ENCODE results near the gene SSH2. TPM values are rescaled to one million over a fixed set of nuclear protein-coding genes. Genes with fewer than 3 reads are reported as not detected.

The SSH2 gene
- total and polyA plus RNA-seq, 9 of the 15 experiments (the other 6 are each of a cell fraction or from before 2014, with no cell fraction given), result 3.9 to 16.1 (median 10.2) TPM

- TF ChIP-seq MITF (IDR thresholded peaks at IDR 0.05) (no peak), ZNF551 (CRISPR knock-in tag; IDR thresholded peaks at IDR 0.05) (no peak), SP2 (IDR thresholded peaks at IDR 0.05; ENCODE audit: extremely low read depth, low read depth, low read length, poor library complexity, severe bottlenecking) (no peak), CREBBP (IDR thresholded peaks at IDR 0.05; ENCODE audit: low read depth, low read length) (no peak), ZFX (CRISPR knock-in tag; IDR thresholded peaks at IDR 0.05) (no peak), NR2F6 (CRISPR knock-in tag; IDR thresholded peaks at IDR 0.05) (no peak), PHB2 (IDR thresholded peaks at IDR 0.05; ENCODE audit: low read depth) (no peak), FOS (IDR thresholded peaks at IDR 0.05; ENCODE audit: extremely low read depth, insufficient read length) (no peak), MYNN (IDR thresholded peaks at IDR 0.05) (no peak), MYNN (CRISPR knock-in tag; IDR thresholded peaks at IDR 0.05) (no peak), ZNF740 (CRISPR knock-in tag; IDR thresholded peaks at IDR 0.05) (no peak), ZNF740 (tag; IDR thresholded peaks at IDR 0.05) (no peak), ZBTB33 (CRISPR knock-in tag; IDR thresholded peaks at IDR 0.05) (no peak), TARDBP (IDR thresholded peaks at IDR 0.05) (no peak), XRCC5 (IDR thresholded peaks at IDR 0.05; ENCODE audit: low read depth, low read length) (no peak), REST (IDR thresholded peaks at IDR 0.05; ENCODE audit: borderline replicate concordance) (no peak), REST (CRISPR knock-in tag; IDR thresholded peaks at IDR 0.05; ENCODE audit: low read depth) (no peak)
Measured at GRCh38 chr17:29722411-29723198, 207.4 kb downstream of the SSH2 start (continued).
